SK-N-SH (cell line): ENCODE measurements around the gene SLAIN2. TPM values are rescaled to one million over a fixed set of nuclear protein-coding genes. Genes with fewer than 3 reads are reported as not detected.

Experiments
- CTCF ChIA-PET: fragments of 300-600, 350-600 bp; formaldehyde crosslinking; extraction: SDS; loops from one replicate; lab custom pipeline; 2021; lab: Yijun Ruan, JAX
- POLR2A ChIA-PET: fragments of 350-600 bp; sonication (Branson Sonifier 250); formaldehyde crosslinking; extraction: SDS; loops from one replicate; lab custom pipeline; 2020; ENCODE audit warnings: antibody characterized with exemption, inconsistent platforms; lab: Yijun Ruan, JAX
- DNase-seq: peaks from one replicate; pipeline ENCODE4 v3.0.0; 2012
- H2AFZ ChIP-seq: fragments of 200-600 bp; sonication (generic); 2 replicates; pipeline ENCODE4 v1.8.1; 2016; ENCODE audit warnings: antibody characterized with exemption, mild to moderate bottlenecking, low read depth
- H3F3A ChIP-seq: fragments of 200-600 bp; sonication (generic); replicated peaks from 2 replicates; pipeline ENCODE3; 2016; ENCODE audit warnings: antibody characterized with exemption, mild to moderate bottlenecking; ENCODE audit not compliant: insufficient read depth
- H3K27ac ChIP-seq, 2 experiments: fragments of 200-500 bp in 1 of 2; fragments of 200-600 bp in 1 of 2; sonication (Bioruptor generic) in 1 of 2; sonication (generic), shearing (Covaris generic) in 1 of 2; 2 replicates each; pipeline versions ENCODE4 v1.5.1 to v1.6.1; 2014 to 2016; ENCODE audit warnings: low read depth in 2 of 2, inconsistent platforms in 1 of 2, low read length in 1 of 2, mild to moderate bottlenecking in 1 of 2, mixed read lengths in 1 of 2
- H3K27me3 ChIP-seq: fragments of 200-600 bp; sonication (generic), shearing (Covaris generic); 2 replicates; pipeline ENCODE4 v1.6.1; 2016; ENCODE audit warnings: mixed run types; ENCODE audit not compliant: insufficient read depth
- H3K36me3 ChIP-seq, 2 experiments: fragments of 200-500 bp in 1 of 2; fragments of 200-600 bp in 1 of 2; sonication (Bioruptor generic) in 1 of 2; sonication (generic) in 1 of 2; replicated peaks in 1 of 2; 2 replicates each; pipeline versions ENCODE3 to v1.5.1; 2014 to 2016; ENCODE audit warnings: low read length in 1 of 2, mild to moderate bottlenecking in 1 of 2; ENCODE audit not compliant: insufficient read depth in 2 of 2, control insufficient read depth in 1 of 2
- H3K4me1 ChIP-seq, 2 experiments: fragments of 200-500 bp in 1 of 2; fragments of 200-600 bp in 1 of 2; sonication (Bioruptor generic) in 1 of 2; sonication (generic), shearing (Covaris generic) in 1 of 2; 2 replicates each; pipeline versions ENCODE4 v1.5.1 to v1.6.1; 2014 to 2016; ENCODE audit warnings: low read depth in 1 of 2, low read length in 1 of 2, mixed run types in 1 of 2; ENCODE audit not compliant: insufficient read depth in 2 of 2, control insufficient read depth in 1 of 2
- H3K4me2 ChIP-seq: fragments of 200-600 bp; sonication (generic), shearing (Covaris generic); 2 replicates; pipeline ENCODE4 v1.6.1; 2017; ENCODE audit warnings: mixed run types
- H3K4me3 ChIP-seq, 2 experiments: fragments of 200-500 bp in 1 of 2; fragments of 200-600 bp in 1 of 2; sonication (Bioruptor generic) in 1 of 2; sonication (generic), shearing (Covaris generic) in 1 of 2; 2 replicates each; pipeline versions ENCODE4 v1.5.1 to v1.8.1; 2014 to 2016; ENCODE audit warnings: low read depth in 2 of 2, inconsistent platforms in 1 of 2, low read length in 1 of 2, mild to moderate bottlenecking in 1 of 2, mixed read lengths in 1 of 2, moderate library complexity in 1 of 2
- H3K79me2 ChIP-seq: fragments of 200-600 bp; sonication (generic); 2 replicates; pipeline ENCODE4 v1.8.1; 2017; ENCODE audit warnings: mild to moderate bottlenecking; ENCODE audit not compliant: insufficient read depth
- H3K9ac ChIP-seq: fragments of 200-600 bp; sonication (generic); 2 replicates; pipeline ENCODE4 v1.6.1; 2017; ENCODE audit warnings: mixed run types
- H3K9me2 ChIP-seq: fragments of 200-600 bp; sonication (generic); 2 replicates; pipeline ENCODE4 v1.6.1; 2017; ENCODE audit warnings: mixed run types
- H3K9me3 ChIP-seq: fragments of 200-600 bp; sonication (generic); 2 replicates; pipeline ENCODE4 v1.6.1; 2017; ENCODE audit warnings: mixed run types, mild to moderate bottlenecking, moderate library complexity
- H4K20me1 ChIP-seq: fragments of 200-600 bp; sonication (generic); 2 replicates; pipeline ENCODE4 v1.6.1; 2017; ENCODE audit warnings: mild to moderate bottlenecking, mixed run types; ENCODE audit not compliant: insufficient read depth
- CHD2 ChIP-seq: fragments of 150-350 bp; IDR thresholded peaks from 2 replicates; pipeline ENCODE4 v1.6.1; 2018; ENCODE audit warnings: low read length; ENCODE audit not compliant: partially characterized antibody
- ELF1 ChIP-seq: IDR thresholded peaks from 2 replicates; pipeline ENCODE4 v1.4.0; 2012
- EP300 ChIP-seq, 2 experiments: IDR thresholded peaks; 2 replicates each; pipeline versions ENCODE4 v1.4.0 to v1.6.1; 2012; ENCODE audit warnings: borderline replicate concordance in 1 of 2, low read depth in 1 of 2, low read length in 1 of 2
- GABPA ChIP-seq: IDR thresholded peaks from 2 replicates; pipeline ENCODE4 v1.4.0; 2012; ENCODE audit warnings: low read depth, mild to moderate bottlenecking
- GATA2 ChIP-seq: sonication (generic); formaldehyde crosslinking; IDR thresholded peaks from 2 replicates; pipeline ENCODE4 v1.5.0; 2020; ENCODE audit warnings: mild to moderate bottlenecking, missing genetic modification reagents
- IRF3 ChIP-seq: fragments of 150-350 bp; IDR thresholded peaks from 2 replicates; pipeline ENCODE4 v1.6.1; 2016; ENCODE audit warnings: mild to moderate bottlenecking, low read depth, low read length
- REST ChIP-seq: IDR thresholded peaks from 2 replicates; pipeline ENCODE4 v1.6.1; 2012; ENCODE audit warnings: mild to moderate bottlenecking, low read depth, low read length, moderate library complexity
- SMC3 ChIP-seq: IDR thresholded peaks from 2 replicates; pipeline ENCODE4 v1.6.1; 2012; ENCODE audit warnings: low read depth, low read length, improper control_type of control experiment
- TEAD4 ChIP-seq: IDR thresholded peaks from 2 replicates; pipeline ENCODE4 v1.4.0; 2012; ENCODE audit warnings: mild to moderate bottlenecking, borderline replicate concordance; ENCODE audit not compliant: insufficient read depth
- ZBTB33 ChIP-seq: IDR thresholded peaks from 2 replicates; pipeline ENCODE4 v1.4.0; 2012; ENCODE audit warnings: low read depth, borderline replicate concordance
- WGBS: methylation state at CpG from one replicate; pipeline ENCODE4 v1.1.6; 2017; ENCODE audit warnings: low lambda C conversion rate; 5-methylcytosine and 5-hydroxymethylcytosine counted together
- polyA plus RNA-seq, 3 experiments: library from polyadenylated mRNA; depleted of rRNA; stranded (reverse); fragments of >200 nt; gene quantifications; 2 replicates each; pipeline ENCODE4 v1.2.3, GENCODE V29; 2012
- TF ChIP-seq, protein P1 (sequence below): IDR thresholded peaks from 2 replicates; pipeline ENCODE4 v1.4.0; 2012; ENCODE audit warnings: low read depth, borderline replicate concordance
- TF ChIP-seq, protein P2 (sequence below): fragments of 150-350 bp; IDR thresholded peaks from 2 replicates; pipeline ENCODE4 v1.6.1; 2017; ENCODE audit warnings: antibody characterized with exemption, low read length, low read depth, borderline replicate concordance
- TF ChIP-seq, protein P3 (sequence below): IDR thresholded peaks from 2 replicates; pipeline ENCODE4 v1.4.0; 2012; ENCODE audit warnings: low read depth

SLAIN2 gene
- polyA plus RNA-seq, 1 of the 3 experiments (the other 2 are of a cell fraction), result 17.0 TPM

GRCh38 chr4:48321312-48321711 is 20.0 kb upstream of the SLAIN2 start:
- no peaks in the 10 kb centered on the region for H3K79me2 ChIP-seq
- 93% methylated on average over 2 of the region's 2 CpGs for WGBS

DNA sequence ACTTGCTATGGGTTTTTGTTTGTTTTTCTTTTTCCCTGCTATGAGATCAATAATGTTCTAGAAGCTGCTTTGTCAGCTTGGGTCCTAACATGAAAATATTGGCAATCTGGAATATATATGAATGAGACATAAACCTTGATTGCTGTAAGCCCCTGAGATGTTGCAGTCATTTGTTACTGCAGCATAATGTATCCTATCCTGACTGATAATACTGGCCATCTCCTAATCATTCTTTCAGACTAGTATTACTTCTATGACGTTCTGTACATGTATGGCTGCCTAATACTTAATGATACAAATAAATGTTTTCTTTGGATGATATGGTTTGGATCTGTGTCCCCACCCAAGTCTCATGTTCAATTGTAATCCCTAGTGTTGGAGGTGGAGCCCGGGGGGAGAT is 19.3 kb upstream of the SLAIN2 start:
- no peak overlapping the region for H3K4me2 ChIP-seq
- 82% methylated on average over 2 of the region's 2 CpGs for WGBS
- no peak overlapping the region for H2AFZ ChIP-seq
- POLR2A ChIA-PET, result no interaction called here
- no peak overlapping the region for H3K4me3 ChIP-seq
- H3F3A ChIP-seq, result no peaks in the 10 kb centered on the region
- no peaks in the 10 kb centered on the region for H4K20me1 ChIP-seq
- H3K27ac ChIP-seq, result no peak overlapping the region
- H3K27me3 ChIP-seq, result no peaks in the 10 kb centered on the region
- no peaks in the 10 kb centered on the region; a peak in 1 of 4 replicates for H3K4me1 ChIP-seq
- DNase-seq, result no peak
- no peaks in the 10 kb centered on the region for H3K36me3 ChIP-seq
- no peaks in the 10 kb centered on the region for H3K9me3 ChIP-seq
- no peaks in the 10 kb centered on the region for H3K79me2 ChIP-seq
- no peak overlapping the region for H3K9ac ChIP-seq
- CTCF ChIA-PET, result no interaction called here
- H3K9me2 ChIP-seq, result no peaks in the 10 kb centered on the region
- no peak for TF ChIP-seq IRF3
- TF ChIP-seq ZBTB33, result no peak
- TF ChIP-seq GABPA, result no peak
- TF ChIP-seq REST, result no peak
- no peak for TF ChIP-seq TEAD4
- TF ChIP-seq CHD2, result no peak

More at GRCh38 chr4:48321312-48321711, 20.0 kb upstream of the SLAIN2 start:
- Histone ChIP-seq H3K9ac (no peak overlapping the region), H3K9me2 (no peaks in the 10 kb centered on the region), H3F3A (no peaks in the 10 kb centered on the region), H3K4me2 (no peak overlapping the region), H4K20me1 (no peaks in the 10 kb centered on the region), H3K9me3 (no peaks in the 10 kb centered on the region), H2AFZ (no peak overlapping the region), H3K27ac (no peak overlapping the region), H3K36me3 (no peaks in the 10 kb centered on the region), H3K4me1 (no peaks in the 10 kb centered on the region; a peak in 1 of 4 replicates), H3K27me3 (no peaks in the 10 kb centered on the region), H3K4me3 (no peak overlapping the region)
- TF ChIP-seq, protein P1, sequence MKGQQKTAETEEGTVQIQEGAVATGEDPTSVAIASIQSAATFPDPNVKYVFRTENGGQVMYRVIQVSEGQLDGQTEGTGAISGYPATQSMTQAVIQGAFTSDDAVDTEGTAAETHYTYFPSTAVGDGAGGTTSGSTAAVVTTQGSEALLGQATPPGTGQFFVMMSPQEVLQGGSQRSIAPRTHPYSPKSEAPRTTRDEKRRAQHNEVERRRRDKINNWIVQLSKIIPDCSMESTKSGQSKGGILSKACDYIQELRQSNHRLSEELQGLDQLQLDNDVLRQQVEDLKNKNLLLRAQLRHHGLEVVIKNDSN, result no peak
- no peak for TF ChIP-seq GATA2
- TF ChIP-seq, protein P2, sequence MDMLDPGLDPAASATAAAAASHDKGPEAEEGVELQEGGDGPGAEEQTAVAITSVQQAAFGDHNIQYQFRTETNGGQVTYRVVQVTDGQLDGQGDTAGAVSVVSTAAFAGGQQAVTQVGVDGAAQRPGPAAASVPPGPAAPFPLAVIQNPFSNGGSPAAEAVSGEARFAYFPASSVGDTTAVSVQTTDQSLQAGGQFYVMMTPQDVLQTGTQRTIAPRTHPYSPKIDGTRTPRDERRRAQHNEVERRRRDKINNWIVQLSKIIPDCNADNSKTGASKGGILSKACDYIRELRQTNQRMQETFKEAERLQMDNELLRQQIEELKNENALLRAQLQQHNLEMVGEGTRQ, result no peak
- no peak for TF ChIP-seq EP300 (IDR thresholded peaks at IDR 0.05; ENCODE audit: borderline replicate concordance in 1 of 2, low read depth in 1 of 2, low read length in 1 of 2)
- TF ChIP-seq, protein P3, sequence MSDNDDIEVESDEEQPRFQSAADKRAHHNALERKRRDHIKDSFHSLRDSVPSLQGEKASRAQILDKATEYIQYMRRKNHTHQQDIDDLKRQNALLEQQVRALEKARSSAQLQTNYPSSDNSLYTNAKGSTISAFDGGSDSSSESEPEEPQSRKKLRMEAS, result no peak
- no peak for TF ChIP-seq SMC3
- no peak for TF ChIP-seq ZBTB33
- no peak for TF ChIP-seq ELF1
- CTCF ChIA-PET, result no interaction called here
- no peak for DNase-seq
- POLR2A ChIA-PET, result no interaction called here
